HG03066 (cell line): ENCODE results near the gene TSPAN12.

Source experiments
- ATAC-seq: cut with Tn5 transposase; IDR thresholded peaks from one replicate; pipeline ENCODE4 v1.9.1; 2021; ENCODE audit warnings: low read depth; ENCODE audit not compliant: unreplicated experiment

TSPAN12 gene

GRCh38 chr7:120843109-120843508 is 14.8 kb downstream of the TSPAN12 start:
- ATAC-seq: no peak

- ATAC-seq: no peak
Measured at GRCh38 chr7:120842121-120842621, 15.8 kb downstream of the TSPAN12 start.

GRCh38 chr7:120841608-120842007 is 16.3 kb downstream of the TSPAN12 start:
- no peak for ATAC-seq

GRCh38 chr7:120838281-120838682 is 19.7 kb downstream of the TSPAN12 start:
- ATAC-seq: peak; percentile 79

- ATAC-seq: no peak
Measured at GRCh38 chr7:120837599-120837998, 20.3 kb downstream of the TSPAN12 start.

- no peak for ATAC-seq
Measured at GRCh38 chr7:120836556-120837115, 21.3 kb downstream of the TSPAN12 start.

GRCh38 chr7:120834726-120835125 is 23.2 kb downstream of the TSPAN12 start:
- no peak for ATAC-seq

GRCh38 chr7:120833546-120833945 is 24.4 kb downstream of the TSPAN12 start:
- no peak for ATAC-seq

- no peak for ATAC-seq
Measured at GRCh38 chr7:120832803-120833202, 25.1 kb downstream of the TSPAN12 start.

- ATAC-seq: no peak
Measured at GRCh38 chr7:120831260-120831659, 26.7 kb downstream of the TSPAN12 start.

GRCh38 chr7:120829487-120829886 is 28.5 kb downstream of the TSPAN12 start:
- ATAC-seq: no peak

- ATAC-seq: no peak
Measured at GRCh38 chr7:120828528-120828927, 29.4 kb downstream of the TSPAN12 start.

- ATAC-seq: no peak
Measured at GRCh38 chr7:120827371-120828118, 30.4 kb downstream of the TSPAN12 start.

GRCh38 chr7:120825576-120825975 is 32.4 kb downstream of the TSPAN12 start:
- ATAC-seq: no peak

- no peak for ATAC-seq
Measured at GRCh38 chr7:120825152-120825551, 32.8 kb downstream of the TSPAN12 start.

- no peak for ATAC-seq
Measured at GRCh38 chr7:120819861-120820260, 38.1 kb downstream of the TSPAN12 start.

- no peak for ATAC-seq
Measured at GRCh38 chr7:120817851-120818250, 40.1 kb downstream of the TSPAN12 start.

- ATAC-seq: no peak
Measured at GRCh38 chr7:120814253-120814939, 43.5 kb downstream of the TSPAN12 start.

GRCh38 chr7:120813546-120814252 is 44.2 kb downstream of the TSPAN12 start:
- ATAC-seq: no peak

GRCh38 chr7:120813089-120813488 is 44.9 kb downstream of the TSPAN12 start:
- ATAC-seq: no peak

- no peak for ATAC-seq
Measured at GRCh38 chr7:120809260-120809659, 48.7 kb downstream of the TSPAN12 start.
